GM12873 (cell line): ENCODE measurements around the gene SCAMP2.

ENCODE experiments used
- TF ChIP-seq, protein P1 (sequence below): IDR thresholded peaks from 2 replicates; pipeline ENCODE4 v1.5.1; 2012; ENCODE audit warnings: low read depth, mild to moderate bottlenecking, moderate library complexity, low read length, control low read depth; ENCODE audit not compliant: insufficient read depth; ENCODE audit errors: missing control alignments

The SCAMP2 gene

DNA sequence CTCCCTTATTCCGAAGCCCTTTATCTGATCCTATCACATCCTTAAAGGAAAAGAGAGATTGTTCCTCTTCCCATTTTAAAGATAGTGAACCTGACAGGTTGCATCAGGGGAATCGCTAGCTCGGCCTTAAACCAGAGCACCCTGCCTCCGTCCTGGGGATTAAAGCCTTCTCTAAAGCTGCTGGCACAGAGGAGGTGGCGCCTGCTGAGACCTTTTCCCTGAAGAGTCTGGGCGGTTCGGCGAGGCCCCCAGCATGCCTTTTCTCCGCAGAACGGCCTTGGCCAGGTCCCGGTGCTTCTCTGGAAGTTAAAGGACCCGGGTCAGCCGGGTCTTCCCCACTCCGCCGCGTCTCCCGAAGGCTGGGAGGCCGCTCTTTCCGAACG lies 32.9 kb upstream of the SCAMP2 start:
- TF ChIP-seq, protein P1, sequence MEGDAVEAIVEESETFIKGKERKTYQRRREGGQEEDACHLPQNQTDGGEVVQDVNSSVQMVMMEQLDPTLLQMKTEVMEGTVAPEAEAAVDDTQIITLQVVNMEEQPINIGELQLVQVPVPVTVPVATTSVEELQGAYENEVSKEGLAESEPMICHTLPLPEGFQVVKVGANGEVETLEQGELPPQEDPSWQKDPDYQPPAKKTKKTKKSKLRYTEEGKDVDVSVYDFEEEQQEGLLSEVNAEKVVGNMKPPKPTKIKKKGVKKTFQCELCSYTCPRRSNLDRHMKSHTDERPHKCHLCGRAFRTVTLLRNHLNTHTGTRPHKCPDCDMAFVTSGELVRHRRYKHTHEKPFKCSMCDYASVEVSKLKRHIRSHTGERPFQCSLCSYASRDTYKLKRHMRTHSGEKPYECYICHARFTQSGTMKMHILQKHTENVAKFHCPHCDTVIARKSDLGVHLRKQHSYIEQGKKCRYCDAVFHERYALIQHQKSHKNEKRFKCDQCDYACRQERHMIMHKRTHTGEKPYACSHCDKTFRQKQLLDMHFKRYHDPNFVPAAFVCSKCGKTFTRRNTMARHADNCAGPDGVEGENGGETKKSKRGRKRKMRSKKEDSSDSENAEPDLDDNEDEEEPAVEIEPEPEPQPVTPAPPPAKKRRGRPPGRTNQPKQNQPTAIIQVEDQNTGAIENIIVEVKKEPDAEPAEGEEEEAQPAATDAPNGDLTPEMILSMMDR: no peak

DNA sequence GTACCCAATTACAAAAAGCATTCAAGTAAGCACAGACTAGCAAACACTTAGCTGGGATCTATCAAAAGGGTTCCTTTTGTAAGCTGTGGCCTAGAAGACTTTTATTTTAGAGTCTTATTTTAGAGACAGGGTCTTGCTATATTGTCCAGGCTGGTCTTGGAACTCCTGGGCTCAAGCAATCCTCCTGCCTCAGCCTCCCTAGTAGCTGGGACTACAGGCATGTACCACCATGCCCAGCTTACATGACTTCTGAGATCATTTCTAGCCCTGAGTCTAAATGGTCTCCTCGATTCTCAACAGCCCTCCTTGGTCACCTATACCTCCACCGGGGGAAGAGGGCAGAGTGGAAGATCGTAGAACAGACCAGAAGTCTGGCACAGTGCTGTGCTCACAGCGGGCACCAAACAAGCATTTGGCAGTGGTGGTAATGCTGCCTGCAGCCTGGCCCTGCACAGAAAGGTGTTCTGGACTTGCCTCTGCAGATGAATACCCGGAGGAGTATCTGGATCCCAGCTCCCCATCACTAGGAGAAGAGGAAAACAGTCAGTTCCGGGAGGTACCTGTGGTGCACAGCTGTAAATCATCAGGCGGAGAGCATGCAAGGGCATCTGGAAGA lies 31.1 kb upstream of the SCAMP2 start:
- TF ChIP-seq, protein P1: no peak

DNA sequence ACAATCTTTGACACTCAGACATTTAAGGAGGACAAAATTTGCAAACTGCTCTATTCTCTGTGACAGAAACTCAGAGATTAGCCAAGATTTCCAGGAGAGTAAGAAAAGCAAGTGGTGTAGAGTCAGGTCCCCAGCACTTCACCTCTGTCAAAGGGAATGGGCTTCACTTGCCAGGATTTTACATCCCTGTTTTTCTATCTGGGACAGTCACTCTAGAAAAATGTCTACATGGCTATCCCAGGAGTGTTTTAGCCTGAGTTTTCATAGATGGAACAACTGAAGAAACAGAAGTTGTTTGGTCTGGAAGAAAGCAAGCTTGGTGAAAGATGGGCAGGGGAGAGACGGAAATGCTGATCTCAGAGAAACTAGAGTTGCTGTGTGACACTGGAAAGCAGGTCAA lies 30.5 kb upstream of the SCAMP2 start:
- TF ChIP-seq, protein P1: no peak

DNA sequence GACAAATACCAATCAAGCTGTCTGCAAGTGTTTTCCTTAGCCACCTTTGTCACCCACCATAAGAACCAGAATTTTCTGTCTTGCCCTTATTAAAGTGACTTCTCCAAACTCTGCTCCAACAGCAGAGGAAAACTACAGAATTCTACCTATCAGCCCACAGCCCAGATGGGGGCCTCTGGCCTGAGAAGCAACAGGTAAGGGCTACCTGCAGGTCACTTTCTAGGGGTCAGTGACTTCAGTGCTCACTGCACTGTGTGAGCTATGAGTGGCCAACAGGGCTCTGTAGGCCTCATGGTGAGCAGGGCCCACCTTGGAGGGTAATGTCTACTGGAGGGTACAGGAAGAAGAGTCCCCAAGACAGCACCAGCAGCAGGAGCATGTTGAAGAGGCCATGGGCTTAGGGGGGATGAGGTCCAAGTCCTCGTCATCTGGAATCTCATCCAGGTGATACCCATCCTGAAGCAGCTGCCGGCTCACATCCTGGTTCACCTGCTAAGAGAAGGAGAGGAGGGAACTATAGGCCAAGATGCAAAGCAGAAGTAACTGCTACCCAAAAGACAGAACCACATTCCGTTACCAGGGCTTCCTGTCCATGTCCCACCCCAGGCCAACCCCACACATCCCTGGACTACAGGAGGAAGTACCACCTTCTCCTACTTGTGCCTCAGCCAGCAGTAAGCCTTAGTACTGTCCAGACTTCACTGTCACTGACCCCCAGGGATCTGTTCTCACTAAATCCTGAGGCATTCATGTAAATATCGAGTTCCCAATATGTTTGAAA lies 29.3 kb upstream of the SCAMP2 start:
- TF ChIP-seq, protein P1: no peak

DNA sequence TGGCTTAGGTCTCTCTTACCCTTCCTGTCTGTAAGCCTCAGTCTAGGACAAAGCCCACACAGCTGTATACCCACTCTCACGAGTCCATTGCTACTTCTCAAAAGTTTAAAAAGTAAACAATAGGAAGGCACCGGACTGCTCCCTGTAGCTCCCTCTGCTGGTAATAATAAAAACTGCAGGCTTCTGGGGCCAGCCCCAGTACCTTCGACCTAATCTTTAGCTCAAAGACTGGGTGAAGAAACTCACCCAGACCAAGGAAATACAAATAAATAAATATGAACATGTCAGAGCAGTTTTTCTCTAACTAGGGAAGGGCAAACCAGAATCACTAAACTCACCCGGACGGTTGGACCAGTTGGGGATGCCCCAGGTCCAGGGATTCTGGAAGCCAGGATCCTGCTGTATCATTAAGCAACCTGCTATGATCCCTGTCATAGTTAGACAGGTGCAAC lies 28.5 kb upstream of the SCAMP2 start:
- TF ChIP-seq, protein P1: peak; percentile 74

DNA sequence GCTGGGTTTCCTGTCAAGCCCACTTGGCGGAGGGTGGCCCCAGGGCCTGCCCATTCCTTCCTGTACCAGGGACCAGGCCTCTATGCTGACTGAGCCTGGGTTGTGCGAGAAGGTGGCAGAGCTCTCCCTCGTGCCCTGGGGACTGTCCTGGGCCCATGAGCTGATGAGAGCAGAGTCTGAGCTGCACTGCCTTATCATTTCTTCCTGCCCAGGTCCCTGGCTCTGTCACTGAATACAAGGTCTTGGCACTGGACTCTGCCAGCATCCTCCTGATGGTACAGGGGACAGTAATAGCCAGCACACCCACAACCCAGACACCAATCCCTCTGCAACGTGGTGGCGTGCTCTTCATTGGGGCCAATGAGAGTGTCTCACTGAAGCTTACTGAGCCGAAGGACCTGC lies 24.1 kb upstream of the SCAMP2 start:
- TF ChIP-seq, protein P1: no peak

DNA sequence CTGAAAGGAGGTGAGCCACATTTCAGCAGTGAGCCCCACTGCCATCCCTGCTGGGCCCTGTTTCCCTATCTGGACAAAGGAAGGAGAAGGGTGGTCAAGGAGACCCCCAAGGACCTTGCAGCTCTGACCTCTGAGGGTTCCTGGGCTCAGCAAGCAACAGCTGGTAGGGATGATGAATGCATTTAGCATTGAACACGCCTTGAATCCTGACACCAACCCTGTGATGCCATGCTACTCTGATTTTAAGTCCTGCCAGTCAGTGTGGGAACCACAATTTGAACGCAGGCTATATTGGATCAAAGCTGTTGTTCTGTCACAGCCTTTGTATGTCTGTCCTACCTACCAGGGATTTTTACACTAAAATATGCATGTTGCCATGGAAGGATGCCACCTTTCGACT lies 23.2 kb upstream of the SCAMP2 start:
- TF ChIP-seq, protein P1: no peak
